HG03064 (cell line): ENCODE measurements around the gene KRT13.
"Not testable (repeated sequence)": the region's sequence is repeated elsewhere in the genome, so short reads cannot be mapped to it uniquely, and the experiment has no call there.

ENCODE experiments used
- ATAC-seq: cut with Tn5 transposase; IDR thresholded peaks from one replicate; pipeline ENCODE4 v1.9.1; 2021; ENCODE audit warnings: low read depth; ENCODE audit not compliant: unreplicated experiment

KRT13 gene

GRCh38 chr17:41505007-41505808, at the start of gene KRT13:
KRT13 (minus strand) TSS chr17:41505612; CDS start chr17:41505550, 62 bp downstream.
- ATAC-seq: no peak

- no peak for ATAC-seq
Observed at GRCh38 chr17:41553987-41554680, 48.7 kb upstream of the KRT13 start.

GRCh38 chr17:41553176-41553575, 47.8 kb upstream of the KRT13 start:
- no peak for ATAC-seq

- no peak for ATAC-seq
Observed at GRCh38 chr17:41552455-41552854, 47.0 kb upstream of the KRT13 start.

GRCh38 chr17:41551365-41551764, 46.0 kb upstream of the KRT13 start:
- ATAC-seq: no peak

- ATAC-seq: no peak
Observed at GRCh38 chr17:41549596-41550039, 44.2 kb upstream of the KRT13 start.

- ATAC-seq: no peak
Observed at GRCh38 chr17:41548844-41549595, 43.6 kb upstream of the KRT13 start.

GRCh38 chr17:41547921-41548843, 42.8 kb upstream of the KRT13 start:
- ATAC-seq: no peak

- ATAC-seq: no peak
Observed at GRCh38 chr17:41547378-41547841, 42.0 kb upstream of the KRT13 start.

GRCh38 chr17:41546819-41547218, 41.4 kb upstream of the KRT13 start:
- ATAC-seq: no peak

- no peak for ATAC-seq
Observed at GRCh38 chr17:41545829-41546410, 40.5 kb upstream of the KRT13 start.

GRCh38 chr17:41544935-41545334, 39.5 kb upstream of the KRT13 start:
- ATAC-seq: no peak

GRCh38 chr17:41544491-41544892, 39.1 kb upstream of the KRT13 start:
- ATAC-seq: no peak

GRCh38 chr17:41542786-41543185, 37.4 kb upstream of the KRT13 start:
- ATAC-seq: not testable (repeated sequence)

- no peak for ATAC-seq
Observed at GRCh38 chr17:41542357-41542756, 36.9 kb upstream of the KRT13 start.

GRCh38 chr17:41540921-41541625, 35.7 kb upstream of the KRT13 start:
- no peak for ATAC-seq

- ATAC-seq: no peak
Observed at GRCh38 chr17:41539979-41540701, 34.7 kb upstream of the KRT13 start.

GRCh38 chr17:41539071-41539492, 33.7 kb upstream of the KRT13 start:
- ATAC-seq: no peak
